ENCODE data around the gene TTC39C. TPM values are rescaled to one million over a fixed set of nuclear protein-coding genes. Genes with fewer than 3 reads are reported as not detected.

Gene TTC39C
- polyA plus RNA-seq, 2 of the 4 experiments (the other 2 are of a cell fraction): 8.7 to 18.4 TPM

GRCh38 chr18:24095976-24096375 is 81.4 kb downstream of the TTC39C start:
- DNase-seq (ENCODE audit: low read depth in 1 of 2, low spot score in 1 of 2): no peak
- WGBS (ENCODE audit: missing lambda C conversion rate): 55% methylated on average over 1 of the region's 1 CpG
- Histone ChIP-seq H3K4me2 (no peak overlapping the region), H3K27ac (no peak overlapping the region), H3K4me3 (no peak overlapping the region), H3K4me1 (0 out of 3 replicates have a peak, but pooled peaks cover 6% of the 10 kb centered on the region), H3K9me3 (no peaks in the 10 kb centered on the region)
- TF ChIP-seq HOXB5 (CRISPR knock-in tag; IDR thresholded peaks at IDR 0.05) (no peak), TFCP2L1 (CRISPR knock-in tag; IDR thresholded peaks at IDR 0.05) (no peak), NPAS2 (CRISPR knock-in tag; IDR thresholded peaks at IDR 0.05; ENCODE audit: borderline replicate concordance) (no peak), RFX5 (IDR thresholded peaks at IDR 0.05) (no peak), FOXS1 (CRISPR knock-in tag; IDR thresholded peaks at IDR 0.05) (no peak), KDM5A (IDR thresholded peaks at IDR 0.05) (no peak), POLR2A (IDR thresholded peaks at IDR 0.05; ENCODE audit: low read length) (no peak), RAD21 (conservative IDR thresholded peaks at IDR 0.05 in 1 of 2, IDR thresholded peaks at IDR 0.05 in 1 of 2) (no peak), REST (IDR thresholded peaks at IDR 0.05) (no peak), HMGXB4 (CRISPR knock-in tag; IDR thresholded peaks at IDR 0.05; ENCODE audit: borderline replicate concordance) (no peak), RARB (CRISPR knock-in tag; IDR thresholded peaks at IDR 0.05) (no peak), POLR2AphosphoS2 (conservative IDR thresholded peaks at IDR 0.05; ENCODE audit: low read length) (no peak), EHMT2 (IDR thresholded peaks at IDR 0.05; ENCODE audit: low read depth) (no peak), CBX8 (IDR thresholded peaks at IDR 0.05) (no peak), HOXB13 (CRISPR knock-in tag; IDR thresholded peaks at IDR 0.05; ENCODE audit: low read depth) (no peak), ATOH8 (CRISPR knock-in tag; IDR thresholded peaks at IDR 0.05; ENCODE audit: low read depth) (no peak), PHF8 (IDR thresholded peaks at IDR 0.05; ENCODE audit: borderline replicate concordance, low read depth) (no peak)
- ATAC-seq: no peak
- FAIRE-seq: no peak
- POLR2A ChIA-PET: no interaction called here
- CTCF ChIA-PET: interaction anchor here (0.6 kb wide), 1 partner anchor 32 kb away, joined by 3 read pairs; no protein-coding TSS in a partner anchor

- ChIA-PET POLR2A (no interaction called here), CTCF (interaction anchor here (0.8 to 1.1 kb wide), 2 partner anchors 27 to 279 kb away, joined by 3 read pairs; no protein-coding TSS in a partner anchor)
- TF ChIP-seq POLR2AphosphoS2 (conservative IDR thresholded peaks at IDR 0.05; ENCODE audit: low read length): no peak
- no peak for TF ChIP-seq NFE2L2 (conservative IDR thresholded peaks at IDR 0.05; ENCODE audit: low read length)
- no peak for TF ChIP-seq JUN (IDR thresholded peaks at IDR 0.05)
- no peak for TF ChIP-seq E2F6 (IDR thresholded peaks at IDR 0.05; ENCODE audit: borderline replicate concordance, low read depth)
- TF ChIP-seq HEYL (CRISPR knock-in tag; IDR thresholded peaks at IDR 0.05): no peak
- TF ChIP-seq GATA3 (IDR thresholded peaks at IDR 0.05; ENCODE audit: borderline replicate concordance): no peak
- no peak for TF ChIP-seq HDAC2 (IDR thresholded peaks at IDR 0.05)
- TF ChIP-seq HOXB13 (CRISPR knock-in tag; IDR thresholded peaks at IDR 0.05; ENCODE audit: low read depth): no peak
- no peak overlapping the region for H3K4me2 ChIP-seq
- no peaks in the 10 kb centered on the region for H3K4me1 ChIP-seq
- FAIRE-seq (no peak), ATAC-seq (no peak), DNase-seq (ENCODE audit: low read depth in 1 of 2, low spot score in 1 of 2) (no peak)
- H3K4me3 ChIP-seq: no peak overlapping the region
- no peaks in the 10 kb centered on the region for H3K9me3 ChIP-seq
- no peak overlapping the region for H3K27ac ChIP-seq
- 86% methylated on average over 6 of the region's 6 CpGs for WGBS (ENCODE audit: missing lambda C conversion rate)
Measured at GRCh38 chr18:24103320-24104021, 88.9 kb downstream of the TTC39C start.
